MM.1S (cell line): Measurements from ENCODE around the gene RNF130.
"Not testable (repeated sequence)": the region's sequence is repeated elsewhere in the genome, so short reads cannot be mapped to it uniquely, and the experiment has no call there.

Experiments
- DNase-seq: peaks from one replicate; pipeline ENCODE4 v3.0.0-alpha.2; 2015
- H2AFZ ChIP-seq: fragments of 300-600 bp; sonication (generic); 2 replicates; pipeline ENCODE4 v1.6.0; 2016; ENCODE audit warnings: antibody characterized with exemption, low read length
- H3F3A ChIP-seq: fragments of 300-600 bp; sonication (generic); 2 replicates; pipeline ENCODE4 v1.6.1; 2016; ENCODE audit warnings: mild to moderate bottlenecking, antibody characterized with exemption, low read length, moderate library complexity, mixed read lengths; ENCODE audit not compliant: insufficient read depth
- H3K27ac ChIP-seq: fragments of 300-600 bp; sonication (generic); 2 replicates; pipeline ENCODE4 v1.5.1; 2016; ENCODE audit warnings: mild to moderate bottlenecking, low read length
- H3K27me3 ChIP-seq: fragments of 300-600 bp; sonication (generic); replicated peaks from 2 replicates; pipeline ENCODE4 v1.6.0; 2016; ENCODE audit warnings: low read length; ENCODE audit not compliant: insufficient read depth
- H3K36me3 ChIP-seq: fragments of 300-600 bp; sonication (generic); replicated peaks from 2 replicates; pipeline ENCODE4 v1.6.1; 2016; ENCODE audit warnings: mild to moderate bottlenecking, low read length, mixed read lengths; ENCODE audit not compliant: insufficient read depth
- H3K4me1 ChIP-seq: fragments of 300-600 bp; sonication (generic); 2 replicates; pipeline ENCODE4 v1.6.1; 2016; ENCODE audit warnings: low read length, mixed read lengths
- H3K4me2 ChIP-seq: fragments of 300-600 bp; sonication (generic); 2 replicates; pipeline ENCODE4 v1.6.0; 2016; ENCODE audit warnings: low read depth, low read length
- H3K4me3 ChIP-seq: fragments of 300-600 bp; sonication (generic); 2 replicates; pipeline ENCODE4 v1.5.1; 2016; ENCODE audit warnings: low read length, mixed read lengths
- H3K79me2 ChIP-seq: fragments of 300-600 bp; sonication (generic); 2 replicates; pipeline ENCODE4 v1.6.1; 2016; ENCODE audit warnings: mixed run types, low read length, mixed read lengths
- H3K9ac ChIP-seq: fragments of 300-600 bp; sonication (generic); 2 replicates; pipeline ENCODE4 v1.6.1; 2016; ENCODE audit warnings: low read length, mixed read lengths
- H3K9me2 ChIP-seq: fragments of 300-600 bp; sonication (generic); replicated peaks from 2 replicates; pipeline ENCODE4 v1.6.1; 2016; ENCODE audit warnings: mild to moderate bottlenecking, low read length, mixed read lengths; ENCODE audit not compliant: insufficient read depth
- H3K9me3 ChIP-seq: fragments of 300-600 bp; sonication (generic); replicated peaks from 2 replicates; pipeline ENCODE4 v1.6.1; 2016; ENCODE audit warnings: mild to moderate bottlenecking, low read length, mixed read lengths; ENCODE audit not compliant: insufficient read depth
- H4K20me1 ChIP-seq: fragments of 300-600 bp; sonication (generic); 2 replicates; pipeline ENCODE4 v1.6.1; 2016; ENCODE audit warnings: mild to moderate bottlenecking, low read length, moderate library complexity, mixed read lengths; ENCODE audit not compliant: insufficient read depth
- EZH2 ChIP-seq: fragments of 300-600 bp; sonication (generic); optimal IDR thresholded peaks from 2 replicates; pipeline ENCODE3; 2017; ENCODE audit warnings: low read depth, mild to moderate bottlenecking, antibody characterized with exemption, low read length, mixed read lengths
- EZH2phosphoT487 ChIP-seq: fragments of 300-600 bp; sonication (generic); IDR thresholded peaks from 2 replicates; pipeline ENCODE4 v1.6.1; 2018; ENCODE audit warnings: antibody characterized with exemption, low read length
- TF ChIP-seq, protein P1 (sequence below): fragments of 300-600 bp; sonication (generic); IDR thresholded peaks from 2 replicates; pipeline ENCODE4 v1.5.1; 2016; ENCODE audit warnings: antibody characterized with exemption, low read length, mixed read lengths

Gene RNF130

DNA sequence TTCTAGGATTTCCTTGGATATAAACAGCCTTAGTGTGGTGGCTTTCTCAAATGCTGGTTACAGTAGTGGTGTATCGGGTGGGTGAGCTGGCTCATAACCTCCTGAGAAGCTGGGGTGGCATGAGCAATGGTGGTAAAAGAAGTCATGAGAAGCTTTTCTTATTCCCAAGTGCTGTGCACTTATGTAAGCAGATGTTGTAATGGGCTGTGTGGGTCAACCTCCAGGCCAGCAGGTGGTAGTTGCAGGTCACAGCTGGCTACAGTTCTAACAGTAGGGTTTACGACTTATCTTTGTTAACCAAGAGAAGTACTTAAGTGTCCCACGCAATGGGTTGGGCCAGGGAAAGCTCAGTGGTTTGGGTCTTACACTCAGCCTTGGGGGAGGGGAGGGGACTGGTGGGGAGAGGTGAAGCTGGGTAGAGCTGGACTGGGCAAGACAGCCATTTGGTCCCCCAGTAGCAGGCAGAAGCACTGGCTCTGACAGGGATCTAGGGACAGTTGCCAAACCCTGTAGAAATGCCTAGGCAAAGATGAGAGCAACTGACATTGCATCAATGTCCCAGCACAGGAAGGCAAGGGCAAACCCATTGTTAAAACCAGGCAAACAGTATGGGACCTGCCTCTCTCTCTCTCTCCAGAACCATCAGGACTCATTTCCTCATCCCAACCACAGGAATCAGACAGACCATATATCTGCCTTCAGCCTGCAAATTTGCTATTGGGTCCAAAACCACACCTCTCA is 76.8 kb downstream of the RNF130 start:
- TF ChIP-seq EZH2phosphoT487 (no peak), EZH2 (no peak)
- TF ChIP-seq, protein P1, sequence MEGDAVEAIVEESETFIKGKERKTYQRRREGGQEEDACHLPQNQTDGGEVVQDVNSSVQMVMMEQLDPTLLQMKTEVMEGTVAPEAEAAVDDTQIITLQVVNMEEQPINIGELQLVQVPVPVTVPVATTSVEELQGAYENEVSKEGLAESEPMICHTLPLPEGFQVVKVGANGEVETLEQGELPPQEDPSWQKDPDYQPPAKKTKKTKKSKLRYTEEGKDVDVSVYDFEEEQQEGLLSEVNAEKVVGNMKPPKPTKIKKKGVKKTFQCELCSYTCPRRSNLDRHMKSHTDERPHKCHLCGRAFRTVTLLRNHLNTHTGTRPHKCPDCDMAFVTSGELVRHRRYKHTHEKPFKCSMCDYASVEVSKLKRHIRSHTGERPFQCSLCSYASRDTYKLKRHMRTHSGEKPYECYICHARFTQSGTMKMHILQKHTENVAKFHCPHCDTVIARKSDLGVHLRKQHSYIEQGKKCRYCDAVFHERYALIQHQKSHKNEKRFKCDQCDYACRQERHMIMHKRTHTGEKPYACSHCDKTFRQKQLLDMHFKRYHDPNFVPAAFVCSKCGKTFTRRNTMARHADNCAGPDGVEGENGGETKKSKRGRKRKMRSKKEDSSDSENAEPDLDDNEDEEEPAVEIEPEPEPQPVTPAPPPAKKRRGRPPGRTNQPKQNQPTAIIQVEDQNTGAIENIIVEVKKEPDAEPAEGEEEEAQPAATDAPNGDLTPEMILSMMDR = no peak
- no peaks in the 10 kb centered on the region for H3K9me2 ChIP-seq
- H3F3A ChIP-seq = no peaks in the 10 kb centered on the region
- no peaks in the 10 kb centered on the region for H3K36me3 ChIP-seq
- H3K4me1 ChIP-seq = no peaks in the 10 kb centered on the region
- H3K9me3 ChIP-seq = no peaks in the 10 kb centered on the region
- no peak overlapping the region for H3K9ac ChIP-seq
- H2AFZ ChIP-seq = no peak overlapping the region
- no peaks in the 10 kb centered on the region for H4K20me1 ChIP-seq
- H3K79me2 ChIP-seq = no peaks in the 10 kb centered on the region
- no peak for DNase-seq
- no peak overlapping the region for H3K27ac ChIP-seq
- no peak overlapping the region for H3K4me2 ChIP-seq
- H3K27me3 ChIP-seq = no peaks in the 10 kb centered on the region
- no peak overlapping the region for H3K4me3 ChIP-seq

DNA sequence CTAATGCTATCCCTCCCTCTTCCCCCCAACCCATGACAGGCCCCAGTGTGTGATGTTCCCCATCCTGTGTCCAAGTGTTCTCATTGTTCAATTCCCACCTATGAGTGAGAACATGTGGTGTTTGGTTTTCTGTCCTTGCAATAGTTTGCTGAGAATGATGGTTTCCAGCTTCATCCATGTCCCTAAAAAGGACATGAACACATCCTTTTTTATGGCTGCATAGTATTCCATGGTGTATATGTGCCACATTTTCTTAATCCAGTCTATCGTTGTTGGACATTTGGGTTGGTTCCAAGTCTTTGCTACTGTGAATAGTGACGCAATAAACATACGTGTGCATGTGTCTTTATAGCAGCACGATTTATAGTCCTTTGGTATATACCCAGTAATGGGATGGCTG is 78.7 kb downstream of the RNF130 start:
- not testable (repeated sequence) for H3K9me3 ChIP-seq

DNA sequence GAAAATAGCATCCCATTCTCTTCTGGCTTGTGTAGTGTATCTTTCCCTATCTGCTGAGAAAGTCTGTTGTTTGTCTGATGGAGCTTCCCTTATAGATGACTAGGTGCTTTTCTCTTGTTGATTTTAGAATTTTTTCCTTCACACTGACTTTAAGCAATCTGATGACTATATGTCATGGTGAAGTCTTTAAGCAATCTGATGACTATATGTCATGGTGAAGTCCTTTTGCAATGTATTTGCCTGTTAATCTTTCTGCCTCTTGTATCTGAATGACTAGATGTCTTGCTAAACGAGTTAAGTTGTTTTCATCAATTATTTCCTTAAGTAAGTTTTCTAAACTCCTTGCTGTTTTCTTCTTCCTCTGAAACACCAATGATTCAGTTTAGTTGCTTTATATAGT is 80.5 kb downstream of the RNF130 start:
- Histone ChIP-seq H3K79me2 (no peaks in the 10 kb centered on the region), H3K9me3 (no peaks in the 10 kb centered on the region), H2AFZ (no peak overlapping the region), H3K27ac (no peak overlapping the region), H3K27me3 (no peaks in the 10 kb centered on the region), H3F3A (no peaks in the 10 kb centered on the region), H3K36me3 (no peaks in the 10 kb centered on the region), H3K4me2 (no peak overlapping the region), H3K9me2 (no peaks in the 10 kb centered on the region), H3K4me3 (no peak overlapping the region), H3K4me1 (no peaks in the 10 kb centered on the region), H3K9ac (no peak overlapping the region), H4K20me1 (no peaks in the 10 kb centered on the region)
- no peak for DNase-seq
- no peak for TF ChIP-seq EZH2
- no peak for TF ChIP-seq EZH2phosphoT487
- TF ChIP-seq, protein P1 = no peak

More for the DNA sequence above, 78.7 kb downstream of the RNF130 start:
- not testable (repeated sequence) for DNase-seq, H3K9ac ChIP-seq, H3K4me2 ChIP-seq, H2AFZ ChIP-seq, H4K20me1 ChIP-seq, H3K4me1 ChIP-seq, H3K27ac ChIP-seq, H3K79me2 ChIP-seq, H3K4me3 ChIP-seq, H3F3A ChIP-seq, H3K27me3 ChIP-seq, H3K9me2 ChIP-seq, H3K36me3 ChIP-seq

DNA sequence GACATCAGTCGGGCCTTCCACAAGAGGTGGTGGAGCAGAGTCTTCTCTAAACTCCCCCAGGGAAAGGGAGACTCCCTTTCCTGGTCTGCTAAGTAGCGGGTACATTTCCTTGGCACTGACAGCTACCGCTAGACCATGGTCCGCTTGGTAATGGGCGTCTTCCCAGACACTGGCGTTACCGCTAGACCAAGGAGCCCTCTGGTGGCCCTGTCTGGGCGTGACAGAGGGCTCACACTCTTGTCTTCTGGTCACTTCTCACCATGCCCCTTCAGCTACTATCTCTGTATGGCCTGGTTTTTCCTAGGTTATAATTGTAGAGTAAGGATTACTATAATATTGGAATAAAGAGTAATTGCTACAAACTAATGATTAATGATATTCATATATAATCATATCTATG is 81.0 kb downstream of the RNF130 start:
- H3K27me3 ChIP-seq, H3K4me3 ChIP-seq, H3K9me2 ChIP-seq, H2AFZ ChIP-seq, DNase-seq, H3K9me3 ChIP-seq, H3K4me2 ChIP-seq, H4K20me1 ChIP-seq, H3K79me2 ChIP-seq, H3K4me1 ChIP-seq, H3F3A ChIP-seq, H3K27ac ChIP-seq, H3K9ac ChIP-seq, H3K36me3 ChIP-seq: not testable (repeated sequence)
